ENCODE measurements around the gene OXGR1.

The OXGR1 gene

GRCh38 chr13:96996886-96997285 lies 2.6 kb upstream of the OXGR1 start:
- no peak for DNase-seq (ENCODE audit: low read depth)
- TF ChIP-seq, protein P1, sequence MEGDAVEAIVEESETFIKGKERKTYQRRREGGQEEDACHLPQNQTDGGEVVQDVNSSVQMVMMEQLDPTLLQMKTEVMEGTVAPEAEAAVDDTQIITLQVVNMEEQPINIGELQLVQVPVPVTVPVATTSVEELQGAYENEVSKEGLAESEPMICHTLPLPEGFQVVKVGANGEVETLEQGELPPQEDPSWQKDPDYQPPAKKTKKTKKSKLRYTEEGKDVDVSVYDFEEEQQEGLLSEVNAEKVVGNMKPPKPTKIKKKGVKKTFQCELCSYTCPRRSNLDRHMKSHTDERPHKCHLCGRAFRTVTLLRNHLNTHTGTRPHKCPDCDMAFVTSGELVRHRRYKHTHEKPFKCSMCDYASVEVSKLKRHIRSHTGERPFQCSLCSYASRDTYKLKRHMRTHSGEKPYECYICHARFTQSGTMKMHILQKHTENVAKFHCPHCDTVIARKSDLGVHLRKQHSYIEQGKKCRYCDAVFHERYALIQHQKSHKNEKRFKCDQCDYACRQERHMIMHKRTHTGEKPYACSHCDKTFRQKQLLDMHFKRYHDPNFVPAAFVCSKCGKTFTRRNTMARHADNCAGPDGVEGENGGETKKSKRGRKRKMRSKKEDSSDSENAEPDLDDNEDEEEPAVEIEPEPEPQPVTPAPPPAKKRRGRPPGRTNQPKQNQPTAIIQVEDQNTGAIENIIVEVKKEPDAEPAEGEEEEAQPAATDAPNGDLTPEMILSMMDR (conservative IDR thresholded peaks at IDR 0.05; ENCODE audit: low read depth, low read length), result no peak
- H3K4me3 ChIP-seq (ENCODE audit: low read depth, low read length), result no peak overlapping the region

GRCh38 chr13:96996107-96996506 lies 1.8 kb upstream of the OXGR1 start:
- TF ChIP-seq, protein P1 (conservative IDR thresholded peaks at IDR 0.05; ENCODE audit: low read depth, low read length), result no peak
- DNase-seq (ENCODE audit: low read depth), result no peak
- no peak overlapping the region for H3K4me3 ChIP-seq (ENCODE audit: low read depth, low read length)

GRCh38 chr13:96994858-96995243 lies 575 bp upstream of the OXGR1 start:
- DNase-seq (ENCODE audit: low read depth), result no peak
- no peak overlapping the region for H3K4me3 ChIP-seq (ENCODE audit: low read depth, low read length)
- TF ChIP-seq, protein P1 (conservative IDR thresholded peaks at IDR 0.05; ENCODE audit: low read depth, low read length), result no peak

DNA sequence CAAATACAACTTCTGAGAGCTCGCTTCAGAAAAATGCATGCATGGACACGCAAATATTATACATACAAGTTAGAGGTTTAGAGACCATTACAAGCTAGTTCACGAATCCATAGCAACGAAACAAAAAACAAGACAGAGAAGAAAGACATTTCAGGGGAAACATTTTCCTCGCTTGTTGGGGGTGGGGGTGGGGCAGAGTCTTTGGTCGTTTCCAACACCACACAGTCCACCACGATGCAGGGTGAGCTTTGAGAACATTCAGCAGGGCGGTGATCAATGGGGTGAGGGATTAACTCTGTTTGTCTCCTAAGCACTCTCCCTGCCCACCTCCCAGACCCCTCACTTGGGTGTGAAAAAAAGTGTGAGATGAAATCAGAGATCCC lies 651 bp downstream of the OXGR1 start:
- TF ChIP-seq, protein P1 (conservative IDR thresholded peaks at IDR 0.05; ENCODE audit: low read depth, low read length), result no peak
- peak overlapping the region; percentile 38 for H3K4me3 ChIP-seq (ENCODE audit: low read depth, low read length)
- no peak for DNase-seq (ENCODE audit: low read depth)

DNA sequence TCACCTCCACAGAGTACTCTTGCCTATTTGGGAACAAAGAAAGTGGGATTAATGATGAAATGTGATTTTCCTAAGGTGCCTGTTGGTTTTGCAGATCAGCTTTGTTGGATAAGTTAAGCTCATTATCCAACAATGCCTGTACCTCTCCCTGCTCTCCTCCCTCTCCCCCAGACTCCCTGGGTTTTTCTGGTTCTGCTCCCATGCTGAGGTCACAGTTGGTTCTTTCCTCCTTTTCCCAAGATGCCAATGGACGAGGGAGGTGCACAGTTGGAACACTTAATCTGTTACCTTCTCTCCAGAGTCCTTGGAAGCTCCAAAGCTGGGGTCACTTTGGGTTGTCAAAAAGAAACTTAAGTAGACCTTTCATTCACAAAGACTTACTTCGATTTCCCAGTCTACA lies 1.6 kb downstream of the OXGR1 start:
- TF ChIP-seq, protein P1 (conservative IDR thresholded peaks at IDR 0.05; ENCODE audit: low read depth, low read length), result no peak
- DNase-seq (ENCODE audit: low read depth), result no peak
- no peak overlapping the region for H3K4me3 ChIP-seq (ENCODE audit: low read depth, low read length)

DNA sequence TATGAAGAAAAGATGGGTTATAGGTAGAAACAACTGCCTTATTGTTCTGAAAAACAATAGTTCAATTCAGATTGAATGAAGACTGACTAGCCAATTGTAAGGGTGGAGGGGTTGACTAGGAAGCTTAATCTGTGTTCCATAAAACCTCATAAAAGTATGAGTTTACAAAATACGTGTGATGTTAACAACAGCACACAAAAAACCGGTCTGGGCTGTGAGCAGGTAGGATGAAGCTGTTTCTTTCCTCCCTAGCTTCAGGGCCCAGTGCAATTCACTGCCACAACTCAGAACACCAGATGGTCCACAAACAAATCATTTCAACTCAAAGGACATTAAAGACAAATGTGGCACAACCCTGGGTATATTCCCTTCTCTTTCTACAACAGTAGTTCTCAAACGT lies 3.2 kb downstream of the OXGR1 start:
- TF ChIP-seq, protein P1 (conservative IDR thresholded peaks at IDR 0.05; ENCODE audit: low read depth, low read length), result no peak
- DNase-seq (ENCODE audit: low read depth), result no peak
- H3K4me3 ChIP-seq (ENCODE audit: low read depth, low read length), result no peak overlapping the region

- TF ChIP-seq, protein P1 (conservative IDR thresholded peaks at IDR 0.05; ENCODE audit: low read depth, low read length), result no peak
- DNase-seq (ENCODE audit: low read depth), result no peak
- no peak overlapping the region for H3K4me3 ChIP-seq (ENCODE audit: low read depth, low read length)
Measured at GRCh38 chr13:96988441-96988840, 5.8 kb downstream of the OXGR1 start.
